MM.1S (cell line): ENCODE measurements around the gene TRPT1.

Experiments
- DNase-seq: peaks from one replicate; pipeline ENCODE4 v3.0.0-alpha.2; 2015
- H2AFZ ChIP-seq: fragments of 300-600 bp; sonication (generic); 2 replicates; pipeline ENCODE4 v1.6.0; 2016; ENCODE audit warnings: antibody characterized with exemption, low read length
- H3F3A ChIP-seq: fragments of 300-600 bp; sonication (generic); 2 replicates; pipeline ENCODE4 v1.6.1; 2016; ENCODE audit warnings: mild to moderate bottlenecking, antibody characterized with exemption, low read length, moderate library complexity, mixed read lengths; ENCODE audit not compliant: insufficient read depth
- H3K27ac ChIP-seq: fragments of 300-600 bp; sonication (generic); 2 replicates; pipeline ENCODE4 v1.5.1; 2016; ENCODE audit warnings: mild to moderate bottlenecking, low read length
- H3K27me3 ChIP-seq: fragments of 300-600 bp; sonication (generic); replicated peaks from 2 replicates; pipeline ENCODE4 v1.6.0; 2016; ENCODE audit warnings: low read length; ENCODE audit not compliant: insufficient read depth
- H3K36me3 ChIP-seq: fragments of 300-600 bp; sonication (generic); replicated peaks from 2 replicates; pipeline ENCODE4 v1.6.1; 2016; ENCODE audit warnings: mild to moderate bottlenecking, low read length, mixed read lengths; ENCODE audit not compliant: insufficient read depth
- H3K4me1 ChIP-seq: fragments of 300-600 bp; sonication (generic); 2 replicates; pipeline ENCODE4 v1.6.1; 2016; ENCODE audit warnings: low read length, mixed read lengths
- H3K4me2 ChIP-seq: fragments of 300-600 bp; sonication (generic); 2 replicates; pipeline ENCODE4 v1.6.0; 2016; ENCODE audit warnings: low read depth, low read length
- H3K4me3 ChIP-seq: fragments of 300-600 bp; sonication (generic); 2 replicates; pipeline ENCODE4 v1.5.1; 2016; ENCODE audit warnings: low read length, mixed read lengths
- H3K79me2 ChIP-seq: fragments of 300-600 bp; sonication (generic); 2 replicates; pipeline ENCODE4 v1.6.1; 2016; ENCODE audit warnings: mixed run types, low read length, mixed read lengths
- H3K9ac ChIP-seq: fragments of 300-600 bp; sonication (generic); 2 replicates; pipeline ENCODE4 v1.6.1; 2016; ENCODE audit warnings: low read length, mixed read lengths
- H3K9me2 ChIP-seq: fragments of 300-600 bp; sonication (generic); replicated peaks from 2 replicates; pipeline ENCODE4 v1.6.1; 2016; ENCODE audit warnings: mild to moderate bottlenecking, low read length, mixed read lengths; ENCODE audit not compliant: insufficient read depth
- H3K9me3 ChIP-seq: fragments of 300-600 bp; sonication (generic); replicated peaks from 2 replicates; pipeline ENCODE4 v1.6.1; 2016; ENCODE audit warnings: mild to moderate bottlenecking, low read length, mixed read lengths; ENCODE audit not compliant: insufficient read depth
- H4K20me1 ChIP-seq: fragments of 300-600 bp; sonication (generic); 2 replicates; pipeline ENCODE4 v1.6.1; 2016; ENCODE audit warnings: mild to moderate bottlenecking, low read length, moderate library complexity, mixed read lengths; ENCODE audit not compliant: insufficient read depth
- EZH2 ChIP-seq: fragments of 300-600 bp; sonication (generic); optimal IDR thresholded peaks from 2 replicates; pipeline ENCODE3; 2017; ENCODE audit warnings: low read depth, mild to moderate bottlenecking, antibody characterized with exemption, low read length, mixed read lengths
- EZH2phosphoT487 ChIP-seq: fragments of 300-600 bp; sonication (generic); IDR thresholded peaks from 2 replicates; pipeline ENCODE4 v1.6.1; 2018; ENCODE audit warnings: antibody characterized with exemption, low read length
- TF ChIP-seq, protein P1 (sequence below): fragments of 300-600 bp; sonication (generic); IDR thresholded peaks from 2 replicates; pipeline ENCODE4 v1.5.1; 2016; ENCODE audit warnings: antibody characterized with exemption, low read length, mixed read lengths

Gene TRPT1, protein sequence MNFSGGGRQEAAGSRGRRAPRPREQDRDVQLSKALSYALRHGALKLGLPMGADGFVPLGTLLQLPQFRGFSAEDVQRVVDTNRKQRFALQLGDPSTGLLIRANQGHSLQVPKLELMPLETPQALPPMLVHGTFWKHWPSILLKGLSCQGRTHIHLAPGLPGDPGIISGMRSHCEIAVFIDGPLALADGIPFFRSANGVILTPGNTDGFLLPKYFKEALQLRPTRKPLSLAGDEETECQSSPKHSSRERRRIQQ

DNA sequence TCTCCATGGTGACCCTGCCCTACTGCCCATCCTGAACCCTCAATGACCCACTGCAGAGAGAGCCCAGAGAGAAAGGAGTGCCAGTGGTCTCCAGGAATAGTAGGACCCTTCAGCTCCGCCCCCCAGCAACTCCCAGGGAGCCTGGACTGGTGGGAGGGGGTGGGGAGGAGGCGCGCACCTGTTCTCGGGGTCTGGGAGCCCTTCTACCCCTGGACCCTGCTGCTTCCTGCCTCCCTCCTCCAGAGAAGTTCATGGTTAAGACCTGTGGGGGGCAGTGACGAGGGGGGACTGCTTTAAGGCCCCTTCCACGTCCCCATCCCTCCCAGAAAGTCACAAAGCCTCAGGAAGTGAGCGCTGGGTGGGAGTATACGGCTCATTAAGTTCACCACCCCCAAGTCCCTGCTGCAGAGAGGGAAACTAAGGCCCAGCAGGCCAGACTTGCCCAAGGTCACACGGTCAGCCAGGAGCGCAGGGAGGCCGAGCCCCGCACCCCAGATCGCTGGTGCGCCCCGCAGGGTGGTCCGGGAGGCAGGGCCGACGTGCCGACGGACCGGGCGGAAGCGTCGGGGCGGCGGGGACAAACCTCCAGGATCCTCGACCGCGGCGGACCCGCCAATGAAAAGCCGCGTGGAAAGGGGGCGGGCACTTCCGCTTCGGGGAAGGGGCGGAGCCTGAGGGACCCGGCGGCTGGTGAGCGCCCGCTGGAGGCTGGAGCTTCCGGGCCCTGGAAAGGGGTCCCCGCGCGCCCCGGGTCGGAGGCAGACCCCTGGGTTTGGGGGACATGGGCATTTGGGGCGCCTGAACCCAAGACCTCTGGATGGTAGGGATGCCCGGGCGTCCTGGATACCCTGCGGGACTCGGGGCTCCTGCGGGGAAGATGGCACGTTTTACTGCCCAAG is at the start of gene TRPT1, which contains the start of gene NUDT22:
Gene TRPT1, minus strand, starts transcription at position 579 of the 899 bp plus-strand sequence. Its CDS starts 326 bp downstream, at position 253.
Gene NUDT22, plus strand, starts transcription at position 667 of the 899 bp plus-strand sequence. CDS start 379 bp downstream, outside the sequence.
- no peaks in the 10 kb centered on the region for H3K27me3 ChIP-seq
- H3K36me3 ChIP-seq: no peaks in the 10 kb centered on the region
- H3K9ac ChIP-seq: peak within 1 kb of the TSS; percentile 79
- H3K9me3 ChIP-seq: no peaks in the 10 kb centered on the region
- TF ChIP-seq, protein P1, sequence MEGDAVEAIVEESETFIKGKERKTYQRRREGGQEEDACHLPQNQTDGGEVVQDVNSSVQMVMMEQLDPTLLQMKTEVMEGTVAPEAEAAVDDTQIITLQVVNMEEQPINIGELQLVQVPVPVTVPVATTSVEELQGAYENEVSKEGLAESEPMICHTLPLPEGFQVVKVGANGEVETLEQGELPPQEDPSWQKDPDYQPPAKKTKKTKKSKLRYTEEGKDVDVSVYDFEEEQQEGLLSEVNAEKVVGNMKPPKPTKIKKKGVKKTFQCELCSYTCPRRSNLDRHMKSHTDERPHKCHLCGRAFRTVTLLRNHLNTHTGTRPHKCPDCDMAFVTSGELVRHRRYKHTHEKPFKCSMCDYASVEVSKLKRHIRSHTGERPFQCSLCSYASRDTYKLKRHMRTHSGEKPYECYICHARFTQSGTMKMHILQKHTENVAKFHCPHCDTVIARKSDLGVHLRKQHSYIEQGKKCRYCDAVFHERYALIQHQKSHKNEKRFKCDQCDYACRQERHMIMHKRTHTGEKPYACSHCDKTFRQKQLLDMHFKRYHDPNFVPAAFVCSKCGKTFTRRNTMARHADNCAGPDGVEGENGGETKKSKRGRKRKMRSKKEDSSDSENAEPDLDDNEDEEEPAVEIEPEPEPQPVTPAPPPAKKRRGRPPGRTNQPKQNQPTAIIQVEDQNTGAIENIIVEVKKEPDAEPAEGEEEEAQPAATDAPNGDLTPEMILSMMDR: peak; percentile 7
- no peak for TF ChIP-seq EZH2
- DNase-seq: peak; percentile 90
- H3K27ac ChIP-seq: peak within 1 kb of the TSS; percentile 30; the same call in 1 of the 2 replicates
- no peaks in the 10 kb centered on the region for H3K9me2 ChIP-seq
- peaks cover 27% of the 10 kb centered on the region for H3K79me2 ChIP-seq
- peak within 1 kb of the TSS; percentile 86 for H2AFZ ChIP-seq
- peak within 1 kb of the TSS; percentile 87 for H3K4me3 ChIP-seq
- H3K4me2 ChIP-seq: peak within 1 kb of the TSS; percentile 93
- peaks cover 7% of the 10 kb centered on the region for H3F3A ChIP-seq
- peaks cover 14% of the 10 kb centered on the region for H3K4me1 ChIP-seq
- no peaks in the 10 kb centered on the region for H4K20me1 ChIP-seq

DNA sequence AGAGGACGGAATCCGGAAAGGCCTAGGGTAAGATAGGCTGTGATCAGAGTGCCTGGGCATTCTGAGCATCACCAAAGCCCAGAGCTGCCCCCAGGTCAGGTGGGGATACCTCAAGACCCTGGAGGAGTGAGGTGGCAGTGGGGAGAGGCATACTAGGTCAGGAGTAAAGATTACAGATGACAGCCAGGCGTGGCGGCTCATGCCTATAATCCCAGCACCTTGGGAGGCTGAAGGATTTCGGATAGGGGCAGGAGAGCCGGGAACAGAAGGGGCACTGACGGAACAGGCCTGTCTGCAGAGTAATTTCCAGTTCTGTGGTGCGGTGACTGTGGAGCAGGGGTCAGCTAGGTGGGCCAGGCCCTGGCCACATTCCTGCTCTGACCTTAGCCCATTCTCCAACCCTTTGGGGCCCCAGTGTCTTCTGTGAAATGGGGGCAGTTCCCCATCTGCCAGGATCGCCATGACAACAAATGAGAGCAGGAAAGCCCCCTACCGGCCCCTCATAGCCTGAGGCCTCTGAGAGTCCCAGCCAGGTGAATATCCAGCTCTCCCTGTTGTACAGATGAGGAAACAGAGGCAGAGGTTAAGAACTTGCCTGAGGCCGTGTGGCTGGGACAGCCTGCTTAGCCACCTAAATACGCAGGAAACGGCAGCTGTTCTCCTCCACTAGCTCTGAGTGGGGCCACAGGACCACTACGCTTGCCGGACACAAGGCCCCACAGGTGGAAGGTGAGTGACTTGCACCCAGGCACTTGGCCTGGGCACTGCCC is 49.2 kb upstream of the TRPT1 start:
- Histone ChIP-seq H3K4me2 (no peak overlapping the region), H3K9me3 (no peaks in the 10 kb centered on the region), H3K4me1 (0 out of 2 replicates have a peak, but pooled peaks cover 5% of the 10 kb centered on the region), H3F3A (peaks cover 18% of the 10 kb centered on the region), H3K9me2 (no peaks in the 10 kb centered on the region), H3K9ac (no peak overlapping the region), H3K4me3 (no peak overlapping the region), H4K20me1 (no peaks in the 10 kb centered on the region), H2AFZ (no peak overlapping the region), H3K27ac (no peak overlapping the region), H3K79me2 (peaks cover 21% of the 10 kb centered on the region), H3K27me3 (no peaks in the 10 kb centered on the region), H3K36me3 (peaks cover 3% of the 10 kb centered on the region; the same call in 1 of the 2 replicates)
- TF ChIP-seq, protein P1: no peak
- TF ChIP-seq EZH2 (no peak), EZH2phosphoT487 (no peak)
- no peak for DNase-seq

DNA sequence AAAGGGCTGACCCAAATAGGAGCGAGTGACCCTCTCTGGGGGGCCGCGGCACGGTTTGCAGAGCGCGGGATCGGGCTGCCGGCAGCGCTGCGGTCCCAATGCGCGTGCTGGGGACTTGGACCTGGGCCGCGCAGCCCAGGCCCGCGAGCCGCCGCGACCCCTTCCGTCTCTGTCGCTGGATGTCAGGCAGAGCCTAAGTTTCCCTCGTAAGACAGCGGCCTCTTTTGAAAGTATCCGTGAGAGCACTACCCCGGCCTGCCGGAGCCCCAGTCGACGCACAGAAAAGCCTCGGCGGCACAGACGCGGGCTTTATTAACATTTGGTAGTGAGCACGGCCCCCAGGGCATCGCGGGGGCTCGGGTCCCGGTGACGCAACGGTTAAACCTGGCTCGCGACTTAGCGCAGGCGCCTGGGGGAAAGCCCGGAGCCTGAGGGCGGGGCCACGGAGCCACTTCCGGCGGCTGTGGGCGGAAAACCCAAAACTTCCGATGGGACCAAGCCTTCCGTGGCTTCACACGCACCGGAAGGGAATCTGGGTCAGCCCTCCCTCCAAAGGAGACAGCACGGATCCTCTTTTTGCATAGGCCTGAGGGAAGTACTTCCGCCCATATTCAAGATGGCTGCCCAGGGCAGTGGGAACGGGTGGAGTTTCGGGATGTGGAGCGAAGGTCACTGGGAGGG is 43.7 kb upstream of the TRPT1 start:
- Histone ChIP-seq H3K27me3 (no peaks in the 10 kb centered on the region), H3K36me3 (no peaks in the 10 kb centered on the region), H2AFZ (peak overlapping the region; percentile 73), H3K4me3 (peak overlapping the region; percentile 80), H3K79me2 (peaks cover 11% of the 10 kb centered on the region; the same call in 1 of the 2 replicates), H3F3A (peaks cover 26% of the 10 kb centered on the region), H3K4me1 (0 out of 2 replicates have a peak, but pooled peaks cover 5% of the 10 kb centered on the region), H3K9me3 (no peaks in the 10 kb centered on the region), H3K9me2 (no peaks in the 10 kb centered on the region), H3K27ac (peak overlapping the region; percentile 83), H3K9ac (peak overlapping the region; percentile 84), H4K20me1 (no peaks in the 10 kb centered on the region), H3K4me2 (peak overlapping the region; percentile 83)
- DNase-seq: peak; percentile 99
- TF ChIP-seq, protein P1: peak; percentile 11; the same call in 1 of the 2 replicates
- TF ChIP-seq EZH2phosphoT487: no peak
